HG03135 (cell line): ENCODE measurements around the gene WASHC2A.
"Not testable (repeated sequence)": the region's sequence is repeated elsewhere in the genome, so short reads cannot be mapped to it uniquely, and the experiment has no call there.

Source experiments
- ATAC-seq: cut with Tn5 transposase; IDR thresholded peaks from one replicate; pipeline ENCODE4 v1.9.1; 2021; ENCODE audit warnings: mild to moderate bottlenecking, moderate library complexity; ENCODE audit not compliant: unreplicated experiment

Gene WASHC2A

GRCh38 chr10:50059946-50060345 is 7.8 kb upstream of the WASHC2A start:
- ATAC-seq: not testable (repeated sequence)

- ATAC-seq: not testable (repeated sequence)
Measured at GRCh38 chr10:50061548-50061947, 6.2 kb upstream of the WASHC2A start.

GRCh38 chr10:50063100-50063499 is 4.7 kb upstream of the WASHC2A start:
- no peak for ATAC-seq

GRCh38 chr10:50068352-50068659 is 552 bp downstream of the WASHC2A start:
- ATAC-seq: not testable (repeated sequence)

GRCh38 chr10:50075139-50075538 is 7.4 kb downstream of the WASHC2A start:
- not testable (repeated sequence) for ATAC-seq

GRCh38 chr10:50075544-50075943 is 7.8 kb downstream of the WASHC2A start:
- not testable (repeated sequence) for ATAC-seq

- not testable (repeated sequence) for ATAC-seq
Measured at GRCh38 chr10:50091304-50091703, 23.6 kb downstream of the WASHC2A start.

- not testable (repeated sequence) for ATAC-seq
Measured at GRCh38 chr10:50092928-50093327, 25.2 kb downstream of the WASHC2A start.

- not testable (repeated sequence) for ATAC-seq
Measured at GRCh38 chr10:50094630-50095029, 26.9 kb downstream of the WASHC2A start.

- ATAC-seq: not testable (repeated sequence)
Measured at GRCh38 chr10:50095402-50095801, 27.6 kb downstream of the WASHC2A start.

- not testable (repeated sequence) for ATAC-seq
Measured at GRCh38 chr10:50096722-50097121, 29.0 kb downstream of the WASHC2A start.

GRCh38 chr10:50098645-50099044 is 30.9 kb downstream of the WASHC2A start:
- not testable (repeated sequence) for ATAC-seq

- not testable (repeated sequence) for ATAC-seq
Measured at GRCh38 chr10:50101139-50101582, 33.4 kb downstream of the WASHC2A start.

GRCh38 chr10:50101747-50102146 is 34.0 kb downstream of the WASHC2A start:
- not testable (repeated sequence) for ATAC-seq

GRCh38 chr10:50102267-50102666 is 34.5 kb downstream of the WASHC2A start:
- ATAC-seq: peak; percentile 66

GRCh38 chr10:50108999-50109698 is 41.4 kb downstream of the WASHC2A start:
- not testable (repeated sequence) for ATAC-seq

GRCh38 chr10:50112419-50113112 is 44.8 kb downstream of the WASHC2A start:
- ATAC-seq: not testable (repeated sequence)

GRCh38 chr10:50126765-50127164 is 59.0 kb downstream of the WASHC2A start:
- not testable (repeated sequence) for ATAC-seq

- not testable (repeated sequence) for ATAC-seq
Measured at GRCh38 chr10:50127770-50128292, 60.1 kb downstream of the WASHC2A start.

GRCh38 chr10:50131245-50131965 is 63.7 kb downstream of the WASHC2A start:
- ATAC-seq: not testable (repeated sequence)

- not testable (repeated sequence) for ATAC-seq
Measured at GRCh38 chr10:50132322-50132721, 64.6 kb downstream of the WASHC2A start.
